H1 (cell line): Measurements from ENCODE around the gene IFNG. TPM values are rescaled to one million over a fixed set of nuclear protein-coding genes. Genes with fewer than 3 reads are reported as not detected.
"Not testable (repeated sequence)": the region's sequence is repeated elsewhere in the genome, so short reads cannot be mapped to it uniquely, and the experiment has no call there.

Source experiments
- CTCF ChIA-PET: fragments of 300-600 bp; sonication (Branson Sonifier 250); formaldehyde crosslinking; loops from one replicate; lab custom pipeline; 2021; ENCODE audit not compliant: partially characterized antibody; lab: Charles Lee
- POLR2A ChIA-PET: fragments of 300-600 bp; sonication (Branson Sonifier 250); formaldehyde crosslinking; loops from one replicate; lab custom pipeline; 2021; ENCODE audit warnings: inconsistent platforms; ENCODE audit not compliant: partially characterized antibody; lab: Charles Lee
- DNase-seq, 2 experiments: peaks; one replicate each; pipeline versions ENCODE4 v3.0.0 to v3.0.0-alpha.2; 2010 to 2022; ENCODE audit warnings: low spot score in 2 of 2, low read depth in 1 of 2, mixed read lengths in 1 of 2
- FAIRE-seq: peaks from 2 replicates; lab custom pipeline; 2011; peaks lifted over from hg19 to GRCh38; lab: Jason Lieb, UNC
- H2AFZ ChIP-seq: 2 replicates; pipeline ENCODE4 v1.8.1; 2012; ENCODE audit warnings: low read length, inconsistent platforms
- H2AK5ac ChIP-seq: 2 replicates; pipeline ENCODE4 v1.6.1; 2013; ENCODE audit warnings: low read depth, low read length
- H2BK120ac ChIP-seq: replicated peaks from 2 replicates; pipeline ENCODE3; 2013; ENCODE audit warnings: low read depth, low read length, inconsistent platforms
- H2BK12ac ChIP-seq: 2 replicates; pipeline ENCODE4 v1.6.1; 2013; ENCODE audit warnings: low read depth, low read length
- H2BK15ac ChIP-seq: 2 replicates; pipeline ENCODE4 v1.6.1; 2013; ENCODE audit warnings: low read length
- H2BK20ac ChIP-seq: 2 replicates; pipeline ENCODE4 v1.6.1; 2013; ENCODE audit warnings: low read length
- H2BK5ac ChIP-seq: 2 replicates; pipeline ENCODE4 v1.6.1; 2013; ENCODE audit warnings: low read depth, low read length
- H3K14ac ChIP-seq: 2 replicates; pipeline ENCODE4 v1.6.1; 2013; ENCODE audit warnings: inconsistent platforms; ENCODE audit not compliant: insufficient read length
- H3K18ac ChIP-seq: 2 replicates; pipeline ENCODE4 v1.6.1; 2013; ENCODE audit warnings: low read length; ENCODE audit errors: extremely low read depth
- H3K23ac ChIP-seq: 2 replicates; pipeline ENCODE4 v1.6.1; 2013; ENCODE audit warnings: inconsistent platforms; ENCODE audit not compliant: insufficient read length
- H3K23me2 ChIP-seq: 2 replicates; pipeline ENCODE4 v1.6.1; 2013; ENCODE audit warnings: low read depth, low read length
- H3K27ac ChIP-seq: 2 replicates; pipeline ENCODE4 v1.6.1; 2011; ENCODE audit warnings: low read depth, low read length, inconsistent platforms
- H3K27me3 ChIP-seq, 4 experiments: replicated peaks in 1 of 4; 1 replicate in 1 of 4; 2 replicates in 3 of 4; pipeline versions ENCODE4 v1.6.1 to v1.8.1; 2011 to 2013; ENCODE audit warnings: low read length in 3 of 4, mild to moderate bottlenecking in 3 of 4, inconsistent platforms in 2 of 4, mixed read lengths in 2 of 4, moderate library complexity in 1 of 4; ENCODE audit not compliant: control insufficient read depth in 3 of 4, insufficient read depth in 3 of 4; ENCODE audit errors: extremely low read depth in 1 of 4
- H3K36me3 ChIP-seq, 4 experiments: 2 replicates each; pipeline versions ENCODE4 v1.6.1 to v1.8.1; 2011 to 2013; ENCODE audit warnings: mild to moderate bottlenecking in 4 of 4, low read length in 3 of 4, moderate library complexity in 2 of 4, control low read depth in 1 of 4, inconsistent platforms in 1 of 4; ENCODE audit not compliant: insufficient read depth in 4 of 4, control insufficient read depth in 2 of 4
- H3K4ac ChIP-seq: replicated peaks from 2 replicates; pipeline ENCODE3; 2013; ENCODE audit warnings: low read length, low read depth, mixed read lengths, inconsistent platforms; ENCODE audit not compliant: insufficient read length
- H3K4me1 ChIP-seq, 4 experiments: replicated peaks in 1 of 4; 1 replicate in 1 of 4; 2 replicates in 3 of 4; pipeline versions ENCODE4 v1.6.1 to v1.8.1; 2011 to 2013; ENCODE audit warnings: low read length in 3 of 4, inconsistent platforms in 2 of 4, mixed read lengths in 1 of 4; ENCODE audit not compliant: insufficient read depth in 4 of 4, control insufficient read depth in 3 of 4
- H3K4me2 ChIP-seq, 2 experiments: 2 replicates each; pipeline versions ENCODE4 v1.6.1 to v1.8.1; 2011 to 2013; ENCODE audit warnings: low read depth in 2 of 2, low read length in 2 of 2, control low read depth in 1 of 2, inconsistent platforms in 1 of 2, mild to moderate bottlenecking in 1 of 2; ENCODE audit not compliant: insufficient read depth in 1 of 2
- H3K4me3 ChIP-seq, 4 experiments: fragments of 200-600, 300-600 bp in 1 of 4; sonication (generic), shearing (Covaris generic), sonication (Bioruptor Twin) in 1 of 4; 2 replicates each; pipeline versions ENCODE4 v1.5.1 to v1.8.1; 2011 to 2016; ENCODE audit warnings: low read length in 4 of 4, low read depth in 3 of 4, control low read depth in 2 of 4, inconsistent platforms in 2 of 4, mild to moderate bottlenecking in 2 of 4, mixed read lengths in 1 of 4, moderate library complexity in 1 of 4; ENCODE audit not compliant: insufficient read depth in 2 of 4; ENCODE audit errors: extremely low read depth in 1 of 4
- H3K56ac ChIP-seq: replicated peaks from 2 replicates; pipeline ENCODE3; 2013; ENCODE audit warnings: low read depth, mild to moderate bottlenecking, mixed read lengths, low read length, inconsistent platforms; ENCODE audit not compliant: insufficient read length
- H3K79me1 ChIP-seq: 2 replicates; pipeline ENCODE4 v1.6.1; 2013; ENCODE audit warnings: low read depth, low read length, control low read depth
- H3K79me2 ChIP-seq, 2 experiments: 2 replicates each; pipeline versions ENCODE4 v1.6.1 to v1.8.1; 2012 to 2013; ENCODE audit warnings: low read length in 2 of 2, mild to moderate bottlenecking in 2 of 2, inconsistent platforms in 1 of 2; ENCODE audit not compliant: insufficient read depth in 2 of 2, control insufficient read depth in 1 of 2
- H3K9ac ChIP-seq, 4 experiments: replicated peaks in 1 of 4; 1 replicate in 1 of 4; 2 replicates in 3 of 4; pipeline versions ENCODE4 v1.6.1 to v1.8.1; 2011 to 2013; ENCODE audit warnings: low read depth in 3 of 4, low read length in 3 of 4, control low read depth in 2 of 4, mild to moderate bottlenecking in 2 of 4, moderate library complexity in 2 of 4, inconsistent platforms in 1 of 4; ENCODE audit errors: extremely low read depth in 1 of 4
- H3K9me3 ChIP-seq, 2 experiments: 2 replicates each; pipeline versions ENCODE4 v1.6.1 to v1.8.1; 2012 to 2013; ENCODE audit warnings: mild to moderate bottlenecking in 2 of 2, moderate library complexity in 2 of 2, control low read depth in 1 of 2, inconsistent platforms in 1 of 2, low read depth in 1 of 2, low read length in 1 of 2, mixed read lengths in 1 of 2; ENCODE audit not compliant: insufficient read depth in 2 of 2
- H4K20me1 ChIP-seq, 2 experiments: replicated peaks in 1 of 2; 2 replicates each; pipeline versions ENCODE3 to v1.8.1; 2011 to 2013; ENCODE audit warnings: inconsistent platforms in 2 of 2, low read length in 2 of 2, mild to moderate bottlenecking in 1 of 2; ENCODE audit not compliant: insufficient read depth in 2 of 2, control insufficient read depth in 1 of 2
- H4K5ac ChIP-seq: 2 replicates; pipeline ENCODE4 v1.6.1; 2013; ENCODE audit warnings: low read length, low read depth, mixed read lengths, inconsistent platforms; ENCODE audit not compliant: insufficient read length
- H4K8ac ChIP-seq: 2 replicates; pipeline ENCODE4 v1.8.0; 2013; ENCODE audit warnings: mild to moderate bottlenecking, moderate library complexity, low read length, inconsistent platforms; ENCODE audit not compliant: insufficient read depth; ENCODE audit errors: extremely low read depth
- H4K91ac ChIP-seq: replicated peaks from 2 replicates; pipeline ENCODE3; 2013; ENCODE audit warnings: low read length, mixed read lengths, inconsistent platforms; ENCODE audit not compliant: insufficient read length
- WGBS, 2 experiments: shearing (Covaris generic) in 1 of 2; methylation state at CpG; one replicate each; pipeline versions ENCODE4 v1.1.6 to v1.1.7; 2013 to 2015; ENCODE audit warnings: low lambda C conversion rate in 2 of 2, mixed read lengths in 2 of 2, inconsistent platforms in 1 of 2, low coverage in 1 of 2, missing lambda C conversion rate in 1 of 2; ENCODE audit not compliant: insufficient replicate concordance in 2 of 2, insufficient coverage in 1 of 2, insufficient read length in 1 of 2; ENCODE audit errors: extremely low coverage in 1 of 2, missing lambda C conversion rate in 1 of 2; 5-methylcytosine and 5-hydroxymethylcytosine counted together
- polyA plus RNA-seq, 7 experiments: library from polyadenylated mRNA; depleted of rRNA in 3 of 7; stranded (reverse) in 5 of 7; unstranded in 2 of 7; fragments of >200 nt in 5 of 7; fragments of 200-250 nt in 2 of 7; gene quantifications; 1 replicate in 5 of 7; 2 replicates in 1 of 7; 4 replicates in 1 of 7; pipeline versions ENCODE4 v1.2.1 to v1.2.3, GENCODE V29; 2011 to 2013; ENCODE audit warnings: missing spikeins in 2 of 7, mixed read lengths in 2 of 7
- total RNA-seq: library from RNA; stranded (reverse); fragmentation: NEBNext Ultra II Directional; extraction: Animal tissue kit (Norgen Biotek cat#: 25700); gene quantifications from 2 replicates; pipeline ENCODE4 v1.2.1, GENCODE V29; 2021

Gene IFNG
- total and polyA plus RNA-seq, 2 of the 8 experiments (the other 6 are each of a cell fraction or from before 2014, with no cell fraction given), result not detected

- H3K14ac ChIP-seq, H3K23me2 ChIP-seq, H3K36me3 ChIP-seq, H4K20me1 ChIP-seq, H3K27me3 ChIP-seq, H3K4ac ChIP-seq, POLR2A ChIA-PET, H4K8ac ChIP-seq, H3K56ac ChIP-seq, H3K27ac ChIP-seq, H3K4me3 ChIP-seq, H3K79me2 ChIP-seq, H3K23ac ChIP-seq, H2BK120ac ChIP-seq, H2BK15ac ChIP-seq, FAIRE-seq, H3K79me1 ChIP-seq, H2BK12ac ChIP-seq, H2AK5ac ChIP-seq, H4K91ac ChIP-seq, H3K4me1 ChIP-seq, DNase-seq, H3K18ac ChIP-seq, H3K4me2 ChIP-seq, H2BK5ac ChIP-seq, H4K5ac ChIP-seq, H3K9ac ChIP-seq, H3K9me3 ChIP-seq: not testable (repeated sequence)
- CTCF ChIA-PET, result interaction anchor here (0.7 to 1.8 kb wide), 4 partner anchors 52 to 171 kb away, joined by 3 to 7 read pairs (median 3); no protein-coding TSS in a partner anchor
- 83% methylated on average over 12 of the region's 12 CpGs; no CpG with 5 or more reads in 1 of the 2 experiments for WGBS, 2 experiments
- Histone ChIP-seq H2AFZ (peak overlapping the region; percentile 50), H2BK20ac (0 out of 2 replicates have a peak overlapping the region, but pooled peaks have one; percentile 32)
Observed at GRCh38 chr12:68209048-68209728, 49.6 kb upstream of the IFNG start.
